GM08714 (cell line): ENCODE results near the gene COPS9.

Experiments used
- H3K4me3 ChIP-seq: fragments of 200-500 bp; sonication (Bioruptor generic); 2 replicates; pipeline ENCODE4 v1.5.1; 2014; ENCODE audit warnings: mild to moderate bottlenecking, low read length, inconsistent platforms
- ZNF274 ChIP-seq: IDR thresholded peaks from 2 replicates; pipeline ENCODE4 v1.6.1; 2012; ENCODE audit warnings: mild to moderate bottlenecking, low read depth, low read length

COPS9 gene

DNA sequence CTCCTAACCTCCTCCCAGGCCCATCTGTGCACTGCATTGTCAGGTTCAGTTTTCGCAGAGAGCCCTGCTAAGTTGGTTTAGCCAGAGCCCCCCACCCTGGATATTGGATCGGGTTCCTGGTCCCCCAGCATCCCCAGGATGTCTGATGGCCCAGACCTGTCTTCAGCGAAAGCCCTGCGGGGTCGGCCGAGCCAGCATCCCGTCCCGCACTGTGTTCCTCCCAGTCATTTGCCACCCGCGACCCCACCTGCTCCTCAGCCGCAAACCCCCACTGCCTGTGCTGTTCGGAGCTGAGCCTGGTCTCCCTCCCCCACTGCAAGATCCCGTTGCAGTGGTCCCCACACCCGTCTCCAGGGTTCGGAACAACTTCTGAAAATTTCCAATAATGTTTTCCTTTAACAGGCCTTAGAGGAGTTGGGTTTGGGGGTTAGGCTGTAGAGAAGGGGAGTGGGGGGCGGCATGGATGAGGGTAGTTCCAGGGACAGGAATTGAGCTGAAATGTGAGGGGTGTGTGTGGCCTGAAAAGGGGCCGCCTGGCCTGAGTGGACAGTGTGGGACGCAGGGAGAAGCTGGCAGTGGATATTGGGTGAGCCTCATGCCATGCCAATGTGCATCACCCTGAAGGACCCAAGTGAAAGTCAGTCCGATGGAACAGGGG lies 1.6 kb upstream of the COPS9 start:
- H3K4me3 ChIP-seq = no peak overlapping the region
- TF ChIP-seq ZNF274 = no peak

DNA sequence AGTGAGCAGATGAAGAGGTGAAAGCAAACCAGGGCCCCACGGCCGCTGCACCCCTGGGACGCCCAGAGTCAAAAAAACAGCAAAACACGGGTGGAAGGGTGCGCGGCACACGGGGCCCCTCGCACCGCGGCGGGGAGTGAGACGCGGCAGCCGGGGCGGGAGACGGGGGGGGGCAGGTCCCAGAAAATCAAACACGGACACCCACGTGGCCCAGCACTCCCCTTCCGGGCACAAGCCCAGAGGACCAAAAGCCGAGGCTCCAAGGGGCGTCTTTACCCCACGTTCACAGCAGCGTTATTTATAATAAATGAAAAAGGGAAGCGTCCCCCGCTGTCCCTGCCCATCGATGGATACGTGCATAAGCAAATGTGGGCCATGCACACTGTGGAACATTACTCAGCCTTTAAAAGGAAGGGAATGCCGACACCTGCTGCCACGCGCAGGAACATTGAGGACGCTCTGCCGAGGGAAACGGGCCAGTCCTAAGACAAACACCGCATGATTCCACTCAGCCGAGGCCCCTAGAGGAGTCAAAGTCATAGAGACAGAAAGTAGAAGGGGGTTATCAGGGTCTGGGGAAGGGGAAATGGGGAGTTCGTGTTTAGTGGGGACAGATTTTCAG lies 677 bp upstream of the COPS9 start:
- peak overlapping the region; percentile 97 for H3K4me3 ChIP-seq
- no peak for TF ChIP-seq ZNF274

DNA sequence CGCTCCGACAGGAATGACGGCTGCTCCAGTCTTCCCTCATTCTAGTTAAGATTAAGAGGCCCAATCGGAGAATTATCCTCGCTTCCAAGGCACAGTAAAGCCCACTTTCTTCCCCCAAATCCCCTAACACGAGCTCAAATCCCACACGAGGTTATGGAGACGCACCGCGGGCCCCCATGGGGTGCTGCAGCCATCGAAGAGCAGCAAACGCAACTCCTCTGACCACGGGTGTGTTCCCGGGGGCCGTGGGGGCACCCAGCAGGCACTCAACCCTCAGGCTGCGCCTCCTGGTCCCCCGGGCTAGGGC lies 446 bp downstream of the COPS9 start:
- peak overlapping the region; percentile 97 for H3K4me3 ChIP-seq
- TF ChIP-seq ZNF274 = no peak

DNA sequence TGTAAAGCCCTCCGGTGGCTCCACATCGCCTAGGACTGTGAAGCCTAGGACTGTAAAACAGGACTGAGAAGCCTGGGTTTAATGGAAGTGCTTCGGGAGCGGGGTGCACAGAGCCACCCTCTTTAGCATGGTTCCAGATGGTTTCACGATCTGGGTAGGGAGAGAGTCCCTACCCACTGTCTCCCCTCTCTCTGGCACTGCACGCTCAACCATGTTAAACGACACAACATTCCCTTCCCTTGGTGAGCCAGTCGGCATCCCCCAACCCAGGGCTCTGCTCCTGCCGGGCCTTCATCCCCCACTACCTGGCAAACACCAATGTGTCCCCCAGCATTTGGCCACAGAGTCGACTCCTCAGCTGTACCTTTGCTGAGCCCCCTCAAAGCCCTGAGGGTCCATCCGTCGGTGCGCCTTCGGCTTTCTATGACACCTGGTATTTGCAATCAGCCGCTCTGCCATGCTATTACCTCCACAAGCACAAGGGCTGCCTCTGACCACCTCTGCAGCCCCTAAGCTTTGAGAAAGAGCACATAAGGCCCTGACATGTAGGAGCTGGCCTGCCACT lies 1.1 kb downstream of the COPS9 start:
- no peak for TF ChIP-seq ZNF274

DNA sequence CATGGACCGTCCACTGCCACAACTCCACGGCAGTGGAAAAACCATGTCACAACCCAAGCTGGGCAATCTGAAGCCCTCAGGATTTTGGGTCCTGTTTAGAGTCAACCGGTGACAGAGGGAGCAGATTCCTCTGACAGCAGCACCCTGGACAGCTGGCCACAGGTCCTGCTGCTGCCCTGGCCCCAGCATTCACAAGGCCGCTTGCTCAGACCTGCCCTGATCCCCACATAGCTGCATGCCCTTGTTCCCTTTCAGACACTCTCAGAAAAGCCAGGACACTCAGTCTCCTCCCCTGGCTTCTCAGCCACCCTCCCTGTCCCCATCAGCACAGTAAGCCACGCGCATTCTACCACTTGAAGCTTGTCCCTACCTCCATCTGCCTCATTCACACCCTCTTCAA lies 1.6 kb downstream of the COPS9 start:
- no peak overlapping the region; the same call in 1 of the 2 replicates for H3K4me3 ChIP-seq
- no peak for TF ChIP-seq ZNF274

More for the DNA sequence above, 1.1 kb downstream of the COPS9 start:
- peak overlapping the region; percentile 97 for H3K4me3 ChIP-seq

DNA sequence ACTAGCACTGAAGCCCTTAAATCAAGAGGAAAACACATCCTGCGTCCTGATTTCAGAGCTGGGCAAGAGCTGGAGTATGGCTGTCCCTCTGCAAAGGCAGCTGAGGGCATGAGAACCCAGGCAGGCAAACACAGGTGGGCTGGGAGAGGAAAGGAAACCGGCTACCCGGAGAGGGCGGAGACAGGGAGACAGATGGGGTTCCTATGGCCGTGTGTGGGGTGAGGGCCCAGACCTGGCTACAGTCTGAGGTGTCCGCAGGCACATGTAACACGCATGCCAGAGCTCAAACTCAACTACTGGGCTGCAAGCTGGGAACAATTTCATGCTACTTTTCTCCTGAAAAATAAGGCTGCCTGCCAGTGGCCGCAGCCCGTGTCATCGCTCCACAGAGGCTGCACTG lies 2.7 kb downstream of the COPS9 start:
- H3K4me3 ChIP-seq = no peak overlapping the region
- no peak for TF ChIP-seq ZNF274

DNA sequence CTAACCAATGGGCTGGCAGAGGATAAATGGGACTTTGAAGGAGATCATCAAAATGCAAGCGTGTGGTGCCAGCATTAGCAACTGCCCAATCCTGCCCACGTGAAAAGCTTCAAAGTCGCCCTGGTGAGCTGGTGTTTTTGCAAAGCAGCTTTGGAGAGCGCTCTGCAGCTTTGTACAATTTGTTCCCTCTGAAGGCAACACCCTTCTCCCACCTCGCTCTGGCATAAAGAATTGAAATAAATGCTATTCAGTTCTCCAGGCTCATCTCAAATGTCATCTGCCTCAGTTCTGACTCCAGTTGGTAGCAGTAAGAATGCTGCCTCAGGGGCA lies 3.5 kb downstream of the COPS9 start:
- TF ChIP-seq ZNF274 = no peak

DNA sequence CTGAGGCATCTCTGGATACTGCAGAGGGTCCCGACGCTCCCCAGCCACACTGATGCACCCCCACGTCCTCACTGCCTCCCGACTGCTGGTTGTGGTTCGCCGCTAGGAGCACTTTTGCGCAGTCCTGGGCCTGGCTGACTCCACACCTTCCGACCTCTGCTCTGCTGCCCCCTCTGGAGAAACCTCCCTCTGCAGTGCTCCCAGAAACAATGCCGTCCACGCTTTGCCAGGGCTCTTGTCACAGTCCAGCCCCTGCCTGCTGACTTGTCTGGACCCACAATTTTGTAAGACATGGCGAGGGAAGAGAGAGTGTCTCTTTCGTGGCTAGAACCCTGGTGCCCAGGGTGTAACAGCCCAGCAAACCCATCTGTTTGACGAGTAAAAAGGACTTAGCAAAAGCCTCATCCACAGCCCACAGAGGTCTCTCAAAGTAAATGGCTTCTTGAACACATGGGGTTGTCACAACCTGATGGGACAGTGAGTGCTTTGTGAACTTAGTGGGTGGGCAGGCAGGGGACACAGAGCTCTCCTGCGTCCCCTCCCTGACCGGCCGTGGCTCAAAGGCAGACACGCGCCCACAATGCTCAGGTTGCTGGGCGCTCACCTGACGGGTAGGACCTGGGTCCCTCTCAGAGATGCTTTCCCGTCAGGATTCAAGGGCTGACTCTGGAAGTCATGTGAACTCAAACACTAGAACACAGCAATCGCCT lies 4.0 kb downstream of the COPS9 start:
- no peak overlapping the region for H3K4me3 ChIP-seq
- TF ChIP-seq ZNF274 = no peak

More for the DNA sequence above, 3.5 kb downstream of the COPS9 start:
- H3K4me3 ChIP-seq = no peak overlapping the region

DNA sequence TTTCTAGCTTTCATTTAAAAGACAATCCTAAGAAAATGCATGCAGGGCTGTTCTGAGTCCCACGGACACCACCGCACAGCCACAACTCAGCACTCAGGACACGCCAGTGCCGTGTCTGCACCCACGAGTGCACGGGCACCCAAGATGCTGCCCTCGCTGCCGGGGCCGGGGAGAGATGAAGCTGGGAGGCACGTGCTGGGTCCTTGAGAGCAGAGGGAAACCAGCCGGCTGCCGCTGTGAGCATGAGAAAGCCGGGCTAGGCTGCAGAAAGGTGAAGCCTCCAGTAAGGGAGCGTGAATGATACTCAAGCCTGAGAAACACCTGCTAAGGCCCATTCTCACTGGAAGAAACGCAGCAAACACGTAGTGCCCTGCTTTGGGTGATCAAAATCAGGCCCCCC lies 4.8 kb downstream of the COPS9 start:
- H3K4me3 ChIP-seq = no peak overlapping the region
- TF ChIP-seq ZNF274 = no peak

DNA sequence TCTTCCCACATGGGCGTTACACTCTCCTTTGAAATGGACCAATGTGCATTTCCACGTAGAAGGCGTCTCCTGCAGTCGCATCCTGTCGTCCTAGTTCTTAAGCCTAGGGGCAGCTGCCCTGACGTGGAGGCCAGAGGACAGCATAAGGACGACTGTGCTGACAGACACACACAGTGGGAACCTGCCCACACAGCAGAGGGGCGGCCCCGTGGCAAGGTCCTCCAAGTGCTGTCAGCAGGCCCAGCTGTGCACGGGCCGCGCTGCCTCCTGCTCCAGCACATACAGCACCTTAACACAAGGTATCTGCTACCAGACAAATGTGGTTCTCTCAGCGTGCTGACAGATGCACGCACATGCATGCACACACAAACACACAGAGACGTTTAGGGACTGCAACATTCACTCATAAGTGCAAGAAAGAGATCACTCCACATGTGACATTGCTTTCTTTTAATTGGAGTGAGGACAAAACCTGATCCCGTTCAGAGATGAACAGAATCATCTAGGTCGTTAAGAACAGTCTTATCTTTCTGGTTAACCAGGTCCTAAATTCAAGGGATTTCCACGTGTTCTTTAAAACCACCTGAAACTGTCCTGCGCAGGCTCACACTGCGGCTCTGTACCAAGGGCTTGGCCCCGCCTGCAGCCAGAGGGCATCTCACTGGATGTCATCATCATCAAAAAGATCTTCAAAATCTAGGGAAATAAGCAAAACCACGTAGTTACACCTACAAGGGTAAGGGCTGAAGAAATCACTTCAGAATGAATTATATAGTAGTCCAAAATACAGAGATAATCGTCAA lies 5.5 kb downstream of the COPS9 start:
- no peak overlapping the region for H3K4me3 ChIP-seq
- no peak for TF ChIP-seq ZNF274

DNA sequence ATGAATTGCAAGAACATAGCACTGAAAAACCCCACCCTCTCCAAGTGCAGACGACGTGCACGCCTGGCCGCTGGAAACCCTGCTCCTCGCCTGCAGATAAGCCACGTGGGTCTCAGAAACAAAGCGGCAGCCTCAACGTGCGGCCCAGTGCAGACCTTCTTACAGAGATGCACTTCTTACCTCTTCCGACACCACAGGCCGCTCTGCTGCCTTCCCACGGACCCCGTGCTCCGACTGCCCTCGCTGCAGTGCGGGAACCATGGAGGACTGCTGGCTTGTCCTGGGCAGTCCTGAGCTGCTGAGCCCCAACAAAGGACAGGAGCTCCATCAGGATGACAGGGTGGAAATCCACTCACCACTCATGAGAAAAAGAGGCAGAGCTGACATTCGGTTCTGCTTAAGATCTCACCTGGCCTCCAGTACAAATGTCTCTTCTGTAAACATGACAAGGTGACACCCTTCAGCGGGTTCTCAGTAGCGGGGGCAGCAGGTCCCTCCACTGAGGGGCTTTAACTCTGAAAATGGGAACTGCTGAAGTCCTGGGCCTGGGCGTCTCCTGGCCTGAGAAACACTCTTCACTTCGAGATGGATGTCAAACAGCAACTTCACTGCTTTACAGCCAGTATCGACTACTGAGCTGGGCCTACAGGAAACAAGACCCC lies 6.2 kb downstream of the COPS9 start:
- no peak overlapping the region for H3K4me3 ChIP-seq
- no peak for TF ChIP-seq ZNF274

DNA sequence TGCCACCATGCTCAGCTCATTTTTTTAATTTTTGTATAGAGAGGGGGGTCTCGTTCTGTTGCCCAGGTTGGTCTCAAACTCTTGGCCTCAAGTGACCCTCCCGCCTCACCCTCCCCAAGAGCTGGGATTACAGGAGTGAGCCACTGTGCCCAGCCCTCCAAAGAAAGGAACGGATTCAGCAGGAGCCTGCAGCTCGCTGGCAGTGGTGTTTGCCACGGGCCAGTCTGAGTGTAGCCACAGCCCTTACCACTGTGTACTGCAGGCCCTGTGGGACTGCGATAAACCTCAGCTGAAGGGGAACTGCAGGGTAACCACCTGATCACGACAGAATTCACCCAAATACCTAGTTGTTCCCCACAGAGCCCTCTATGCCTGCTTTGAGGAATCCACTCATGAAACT lies 6.8 kb downstream of the COPS9 start:
- H3K4me3 ChIP-seq = no peak overlapping the region
- no peak for TF ChIP-seq ZNF274

DNA sequence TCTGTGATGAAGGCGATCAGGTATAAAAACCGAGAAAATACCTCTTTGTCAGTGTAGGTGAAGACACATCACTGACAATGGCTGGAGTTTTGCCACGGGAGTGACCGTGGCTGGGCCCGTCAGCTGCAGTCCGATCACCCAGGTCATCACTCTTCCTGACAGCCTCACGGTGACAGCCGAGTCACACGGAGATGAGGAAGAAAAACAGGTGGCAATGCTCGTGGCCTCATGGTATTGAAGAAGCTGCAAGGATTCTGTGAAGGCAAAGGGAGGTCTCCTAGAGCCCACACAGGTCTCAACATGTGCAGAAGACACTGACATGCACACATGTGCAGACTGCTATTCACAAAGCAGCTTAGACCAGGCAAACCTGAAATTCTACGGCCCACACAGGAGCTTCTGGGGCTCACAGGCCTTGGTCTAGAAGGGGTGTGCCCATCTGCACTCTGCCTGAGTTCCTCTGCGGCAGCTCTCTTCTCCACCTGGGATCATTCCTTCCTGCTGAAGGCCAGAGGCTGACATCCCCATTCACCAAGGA lies 7.4 kb downstream of the COPS9 start:
- no peak for TF ChIP-seq ZNF274
- no peak overlapping the region for H3K4me3 ChIP-seq
